PC-3 (cell line): ENCODE data around the gene STARD5. TPM values are rescaled to one million over a fixed set of nuclear protein-coding genes. Genes with fewer than 3 reads are reported as not detected.

Experiments used
- ATAC-seq: fragments of 200-7000 bp; cut with Tn5 transposase; 2 replicates; pipeline ENCODE4 v1.9.1; 2020; ENCODE audit warnings: mild to moderate bottlenecking, moderate library complexity
- BruUV-seq: library from RNA; stranded (reverse); fragments of 400-500 nt; replicated peaks from 2 replicates; lab custom pipeline; 2021; lab: Mats Ljungman, UMichigan
- CTCF ChIA-PET: fragments of 300-600 bp; sonication (Branson Sonifier 250); formaldehyde crosslinking; loops from one replicate; lab custom pipeline; 2022; ENCODE audit warnings: antibody characterized with exemption; lab: Charles Lee
- POLR2A ChIA-PET: fragments of 300-600 bp; sonication (Branson Sonifier 250); formaldehyde crosslinking; loops from one replicate; lab custom pipeline; 2022; ENCODE audit warnings: antibody characterized with exemption; ENCODE audit not compliant: unreplicated experiment; lab: Charles Lee
- DNase-seq: peaks from one replicate; pipeline ENCODE4 v3.0.0-alpha.2; 2015
- H2AFZ ChIP-seq: fragments of 300-600 bp; sonication (generic); 2 replicates; pipeline ENCODE4 v1.6.0; 2016; ENCODE audit warnings: antibody characterized with exemption, low read length
- H3F3A ChIP-seq: fragments of 300-600 bp; sonication (generic); one replicate; pipeline ENCODE4 v1.6.0; 2017; ENCODE audit warnings: antibody characterized with exemption, low read length, control low read depth, mild to moderate bottlenecking; ENCODE audit not compliant: unreplicated experiment
- H3K27ac ChIP-seq: fragments of 300-600 bp; sonication (generic); 2 replicates; pipeline ENCODE4 v1.5.1; 2016; ENCODE audit warnings: mild to moderate bottlenecking, low read length
- H3K27me3 ChIP-seq: fragments of 300-600 bp; sonication (generic); 2 replicates; pipeline ENCODE4 v1.6.1; 2016; ENCODE audit warnings: low read length, mixed read lengths
- H3K36me3 ChIP-seq: fragments of 300-600 bp; sonication (generic); 2 replicates; pipeline ENCODE4 v1.6.1; 2016; ENCODE audit warnings: low read depth, mixed run types, low read length, mixed read lengths
- H3K4me1 ChIP-seq: fragments of 300-600 bp; sonication (generic); 2 replicates; pipeline ENCODE4 v1.5.1; 2016; ENCODE audit warnings: low read length; ENCODE audit not compliant: insufficient read depth
- H3K4me2 ChIP-seq: fragments of 300-600 bp; sonication (generic); 2 replicates; pipeline ENCODE4 v1.6.0; 2016; ENCODE audit warnings: low read length
- H3K4me3 ChIP-seq: fragments of 300-600 bp; sonication (generic); 2 replicates; pipeline ENCODE4 v1.5.1; 2016; ENCODE audit warnings: mild to moderate bottlenecking, low read length, mixed read lengths
- H3K79me2 ChIP-seq: fragments of 300-600 bp; sonication (generic); 2 replicates; pipeline ENCODE4 v1.6.1; 2017; ENCODE audit warnings: low read length, mixed read lengths
- H3K9ac ChIP-seq: fragments of 300-600 bp; sonication (generic); 2 replicates; pipeline ENCODE4 v1.6.0; 2016; ENCODE audit warnings: mild to moderate bottlenecking, low read length
- H3K9me2 ChIP-seq: fragments of 300-600 bp; sonication (generic); replicated peaks from 2 replicates; pipeline ENCODE4 v1.6.1; 2016; ENCODE audit warnings: mixed run types, low read length, mixed read lengths
- H3K9me3 ChIP-seq: fragments of 300-600 bp; sonication (generic); 2 replicates; pipeline ENCODE4 v1.6.1; 2016; ENCODE audit warnings: low read length, mixed read lengths
- H4K20me1 ChIP-seq: fragments of 300-600 bp; sonication (generic); 2 replicates; pipeline ENCODE4 v1.6.1; 2016; ENCODE audit warnings: low read length, mixed read lengths
- EZH2 ChIP-seq: fragments of 300-600 bp; sonication (generic); IDR thresholded peaks from one replicate; pipeline ENCODE4 v1.6.1; 2017; ENCODE audit warnings: antibody characterized with exemption, mild to moderate bottlenecking, low read length; ENCODE audit not compliant: unreplicated experiment
- EZH2phosphoT487 ChIP-seq: fragments of 300-600 bp; sonication (generic); IDR thresholded peaks from 2 replicates; pipeline ENCODE4 v1.6.1; 2018; ENCODE audit warnings: mild to moderate bottlenecking, antibody characterized with exemption, low read length, borderline replicate concordance
- intact Hi-C: fragments of 100-400 bp; cut with micrococcal nuclease; formaldehyde crosslinking; loops from 2 replicates; pipeline ENCODE4 v1.9.0; 2023
- total RNA-seq: library from RNA; depleted of rRNA; stranded (reverse); fragments of >200 nt; gene quantifications from 2 replicates; pipeline ENCODE4 v1.2.3, GENCODE V29; 2014
- TF ChIP-seq, protein P1 (sequence below): fragments of 300-600 bp; sonication (generic); conservative IDR thresholded peaks from 2 replicates; pipeline ENCODE4 v1.5.1; 2017; ENCODE audit warnings: antibody characterized with exemption, low read depth, mild to moderate bottlenecking, low read length

STARD5 gene
- total RNA-seq, 1 experiment from 2014 or later = 5.9 TPM

- POLR2A ChIA-PET = no interaction called here
- H4K20me1 ChIP-seq = no peaks in the 10 kb centered on the region
- H3K27me3 ChIP-seq = no peaks in the 10 kb centered on the region
- H3K36me3 ChIP-seq = no peaks in the 10 kb centered on the region
- peak overlapping the region; percentile 99 for H2AFZ ChIP-seq
- H3K9me3 ChIP-seq = no peaks in the 10 kb centered on the region
- TSS peak; percentile 68 for BruUV-seq
- no peak for ATAC-seq
- H3K9me2 ChIP-seq = no peaks in the 10 kb centered on the region
- TF ChIP-seq, protein P1, sequence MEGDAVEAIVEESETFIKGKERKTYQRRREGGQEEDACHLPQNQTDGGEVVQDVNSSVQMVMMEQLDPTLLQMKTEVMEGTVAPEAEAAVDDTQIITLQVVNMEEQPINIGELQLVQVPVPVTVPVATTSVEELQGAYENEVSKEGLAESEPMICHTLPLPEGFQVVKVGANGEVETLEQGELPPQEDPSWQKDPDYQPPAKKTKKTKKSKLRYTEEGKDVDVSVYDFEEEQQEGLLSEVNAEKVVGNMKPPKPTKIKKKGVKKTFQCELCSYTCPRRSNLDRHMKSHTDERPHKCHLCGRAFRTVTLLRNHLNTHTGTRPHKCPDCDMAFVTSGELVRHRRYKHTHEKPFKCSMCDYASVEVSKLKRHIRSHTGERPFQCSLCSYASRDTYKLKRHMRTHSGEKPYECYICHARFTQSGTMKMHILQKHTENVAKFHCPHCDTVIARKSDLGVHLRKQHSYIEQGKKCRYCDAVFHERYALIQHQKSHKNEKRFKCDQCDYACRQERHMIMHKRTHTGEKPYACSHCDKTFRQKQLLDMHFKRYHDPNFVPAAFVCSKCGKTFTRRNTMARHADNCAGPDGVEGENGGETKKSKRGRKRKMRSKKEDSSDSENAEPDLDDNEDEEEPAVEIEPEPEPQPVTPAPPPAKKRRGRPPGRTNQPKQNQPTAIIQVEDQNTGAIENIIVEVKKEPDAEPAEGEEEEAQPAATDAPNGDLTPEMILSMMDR = no peak
- TF ChIP-seq EZH2phosphoT487 (no peak), EZH2 (no peak)
- H3F3A ChIP-seq = no peaks in the 10 kb centered on the region
- H3K79me2 ChIP-seq = no peaks in the 10 kb centered on the region
- H3K4me2 ChIP-seq = peak overlapping the region; percentile 95
- H3K4me1 ChIP-seq = peaks cover 7% of the 10 kb centered on the region; the same call in 1 of the 2 replicates
- CTCF ChIA-PET = no interaction called here
- H3K9ac ChIP-seq = peak overlapping the region; percentile 72
- peak overlapping the region; percentile 82 for H3K4me3 ChIP-seq
- no peak for DNase-seq
- no peak overlapping the region for H3K27ac ChIP-seq
- intact Hi-C loops = no loop called here
These were observed 390 bp downstream of the STARD5 start for GRCh38 chr15:81323559-81323943.

DNA sequence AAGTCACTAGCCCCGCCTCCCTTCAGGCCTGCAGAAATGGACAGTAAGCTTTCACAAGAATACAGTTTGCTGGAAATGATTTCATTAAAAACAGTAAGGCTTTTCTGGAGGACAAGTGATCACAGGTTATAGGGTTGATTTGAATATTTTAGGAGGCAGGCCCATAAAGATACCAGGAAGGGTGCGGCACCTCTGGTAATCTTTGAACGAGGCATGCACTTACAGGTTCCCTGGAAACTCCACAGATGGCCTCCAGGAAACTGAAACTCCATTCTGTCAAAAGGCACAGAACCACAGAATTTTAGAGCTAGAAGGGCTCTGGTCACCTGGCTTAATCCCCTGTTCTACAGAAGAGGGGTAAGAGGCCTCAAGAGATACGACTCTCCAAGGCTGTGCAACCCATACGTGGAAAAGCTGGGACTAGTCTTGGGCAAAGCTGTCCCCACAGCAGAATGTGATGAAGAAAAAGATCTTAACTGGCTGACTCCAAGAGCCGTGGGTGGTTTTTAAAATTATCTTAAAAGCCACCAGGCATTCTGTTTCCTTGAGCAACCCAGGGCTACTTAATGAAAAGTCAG is 1.2 kb downstream of the STARD5 start:
- Histone ChIP-seq H3K79me2 (no peaks in the 10 kb centered on the region), H3K4me3 (peak overlapping the region; percentile 82; the same call in 1 of the 2 replicates), H2AFZ (no peak overlapping the region), H3K9me3 (no peaks in the 10 kb centered on the region), H3K9ac (no peak overlapping the region), H3K4me2 (peak overlapping the region; percentile 95), H4K20me1 (no peaks in the 10 kb centered on the region), H3K27ac (no peak overlapping the region), H3K36me3 (no peaks in the 10 kb centered on the region), H3K9me2 (no peaks in the 10 kb centered on the region), H3K4me1 (peaks cover 7% of the 10 kb centered on the region; the same call in 1 of the 2 replicates), H3F3A (no peaks in the 10 kb centered on the region), H3K27me3 (no peaks in the 10 kb centered on the region)
- intact Hi-C loops = no loop called here
- DNase-seq = no peak
- ChIA-PET CTCF (no interaction called here), POLR2A (no interaction called here)
- BruUV-seq = no TSS peak
- no peak for ATAC-seq
- TF ChIP-seq EZH2phosphoT487 = no peak
- TF ChIP-seq EZH2 = no peak
- TF ChIP-seq, protein P1 = no peak

DNA sequence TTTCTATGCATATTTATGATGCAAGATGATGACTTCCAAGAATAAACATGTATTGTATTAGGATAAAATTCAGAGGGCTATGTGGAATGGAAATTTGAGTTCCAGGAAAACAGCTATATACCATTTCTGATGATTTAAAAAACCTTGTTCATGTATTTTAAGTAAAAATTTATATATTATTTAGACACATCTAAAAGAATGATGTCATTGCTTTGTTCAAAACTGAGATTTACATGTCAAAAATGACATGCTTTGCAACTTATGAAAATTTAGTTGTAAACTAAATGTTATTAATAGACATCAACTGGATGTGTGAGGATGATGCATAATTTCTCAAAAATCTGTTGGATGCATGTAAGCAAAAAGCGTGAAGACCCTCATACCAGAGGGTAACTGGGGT is 2.3 kb downstream of the STARD5 start:
- H3K4me3 ChIP-seq = no peak overlapping the region
- no peaks in the 10 kb centered on the region for H3K27me3 ChIP-seq
- no peak overlapping the region for H3K4me2 ChIP-seq
- H2AFZ ChIP-seq = no peak overlapping the region
- H3K9me2 ChIP-seq = no peaks in the 10 kb centered on the region
- no peaks in the 10 kb centered on the region for H4K20me1 ChIP-seq
- no peaks in the 10 kb centered on the region for H3F3A ChIP-seq
- H3K79me2 ChIP-seq = no peaks in the 10 kb centered on the region
- no TSS peak for BruUV-seq
- ChIA-PET POLR2A (interaction anchor here (0.5 kb wide), 1 partner anchor 110 kb away, joined by 3 read pairs; no protein-coding TSS in a partner anchor), CTCF (no interaction called here)
- no peaks in the 10 kb centered on the region for H3K9me3 ChIP-seq
- H3K27ac ChIP-seq = no peak overlapping the region
- H3K36me3 ChIP-seq = no peaks in the 10 kb centered on the region
- H3K9ac ChIP-seq = no peak overlapping the region
- TF ChIP-seq, protein P1 = no peak
- TF ChIP-seq EZH2 (no peak), EZH2phosphoT487 (no peak)
- ATAC-seq = no peak
- DNase-seq = no peak
- H3K4me1 ChIP-seq = peaks cover 7% of the 10 kb centered on the region; the same call in 1 of the 2 replicates
- intact Hi-C loops = no loop called here
